GM18870 (cell line): Measurements from ENCODE around the gene GNL1.

Experiments
- ATAC-seq: cut with Tn5 transposase; IDR thresholded peaks from one replicate; pipeline ENCODE4 v1.9.1; 2021; ENCODE audit warnings: moderate library complexity; ENCODE audit not compliant: unreplicated experiment

The GNL1 gene

GRCh38 chr6:30570740-30571074 is 14.4 kb upstream of the GNL1 start:
- ATAC-seq: peak; percentile 37

GRCh38 chr6:30570263-30570662 is 14.0 kb upstream of the GNL1 start:
- ATAC-seq: no peak

DNA sequence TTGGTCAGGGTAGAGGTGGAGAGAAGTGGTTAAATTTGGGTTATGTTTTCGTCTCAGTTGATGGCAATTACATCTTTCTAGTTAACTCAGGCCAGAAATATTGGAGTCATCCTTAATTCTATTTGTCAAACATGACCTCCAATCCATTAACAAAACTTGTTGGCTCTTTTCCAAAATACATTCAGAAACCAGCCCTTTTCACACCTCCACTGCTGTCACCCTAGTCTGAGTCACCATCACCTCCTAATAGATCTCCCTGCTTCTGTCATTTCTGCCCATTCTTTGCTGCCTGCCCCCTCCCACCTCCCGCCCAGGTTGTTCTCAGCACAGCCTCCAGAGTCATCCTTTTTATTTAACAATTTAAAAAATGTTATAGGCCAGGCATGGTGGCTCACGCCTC is 12.0 kb upstream of the GNL1 start:
- no peak for ATAC-seq

GRCh38 chr6:30565772-30566171 is 9.5 kb upstream of the GNL1 start:
- ATAC-seq: no peak

GRCh38 chr6:30564114-30564513 is 7.8 kb upstream of the GNL1 start:
- ATAC-seq: no peak

GRCh38 chr6:30562470-30563425 is 6.5 kb upstream of the GNL1 start:
- no peak for ATAC-seq

GRCh38 chr6:30560930-30561329 is 4.6 kb upstream of the GNL1 start:
- no peak for ATAC-seq

GRCh38 chr6:30557683-30557981 is 1.3 kb upstream of the GNL1 start:
- ATAC-seq: no peak

DNA sequence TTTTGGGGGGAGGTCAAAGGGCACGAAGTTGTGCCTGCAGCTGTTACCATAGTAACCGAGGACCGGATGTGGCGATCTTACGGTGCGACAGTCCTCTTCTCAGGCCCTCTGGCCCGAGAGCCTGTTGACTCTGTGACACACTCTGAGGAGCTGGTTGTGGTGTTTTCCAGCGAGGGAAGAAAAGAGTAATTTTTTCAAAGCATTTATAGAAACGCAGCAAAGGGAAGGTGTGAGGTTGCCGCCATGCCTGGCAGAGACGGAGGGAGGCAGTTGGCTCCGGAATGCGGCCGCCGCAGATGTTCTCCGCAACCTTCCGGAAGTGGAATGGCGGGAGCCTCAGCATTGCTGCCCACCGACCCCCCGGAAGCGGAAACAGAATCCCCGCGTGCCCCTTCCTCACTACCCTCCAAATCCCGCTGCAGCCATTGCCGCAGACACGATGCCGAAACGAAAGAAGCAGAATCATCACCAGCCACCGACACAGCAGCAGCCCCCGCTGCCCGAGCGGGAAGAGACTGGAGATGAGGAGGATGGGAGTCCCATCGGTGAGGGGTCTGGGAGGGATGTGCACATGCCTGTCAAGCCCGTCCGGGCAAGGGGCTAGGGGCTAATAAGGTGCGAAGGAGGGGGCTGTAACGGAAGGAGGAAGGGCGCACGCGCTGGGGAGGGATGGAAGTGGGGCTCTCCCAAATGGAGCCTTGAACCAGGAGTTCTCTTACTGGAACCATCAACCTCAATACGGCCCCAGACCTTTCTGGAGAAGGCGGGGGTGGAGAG is 805 bp upstream of the GNL1 start, which contains the start of gene PRR3:
Gene PRR3 (plus strand): TSS at position 390 of the 777 bp plus-strand sequence. CDS start 50 bp downstream, at position 440.
- ATAC-seq: peak; percentile 45

DNA sequence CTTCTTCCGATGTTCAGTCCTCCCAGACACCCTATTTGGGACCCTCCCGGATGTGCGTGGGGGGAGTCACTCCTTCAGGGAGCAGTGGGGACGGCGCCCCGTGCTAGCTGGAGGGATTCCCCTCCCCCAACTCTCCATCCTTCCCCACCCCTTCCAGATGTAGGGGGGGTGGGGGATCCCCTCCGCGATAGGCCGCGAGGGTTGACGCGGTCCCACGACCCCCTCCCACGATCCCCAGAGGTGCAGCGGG is 548 bp downstream of the GNL1 start:
- no peak for ATAC-seq

DNA sequence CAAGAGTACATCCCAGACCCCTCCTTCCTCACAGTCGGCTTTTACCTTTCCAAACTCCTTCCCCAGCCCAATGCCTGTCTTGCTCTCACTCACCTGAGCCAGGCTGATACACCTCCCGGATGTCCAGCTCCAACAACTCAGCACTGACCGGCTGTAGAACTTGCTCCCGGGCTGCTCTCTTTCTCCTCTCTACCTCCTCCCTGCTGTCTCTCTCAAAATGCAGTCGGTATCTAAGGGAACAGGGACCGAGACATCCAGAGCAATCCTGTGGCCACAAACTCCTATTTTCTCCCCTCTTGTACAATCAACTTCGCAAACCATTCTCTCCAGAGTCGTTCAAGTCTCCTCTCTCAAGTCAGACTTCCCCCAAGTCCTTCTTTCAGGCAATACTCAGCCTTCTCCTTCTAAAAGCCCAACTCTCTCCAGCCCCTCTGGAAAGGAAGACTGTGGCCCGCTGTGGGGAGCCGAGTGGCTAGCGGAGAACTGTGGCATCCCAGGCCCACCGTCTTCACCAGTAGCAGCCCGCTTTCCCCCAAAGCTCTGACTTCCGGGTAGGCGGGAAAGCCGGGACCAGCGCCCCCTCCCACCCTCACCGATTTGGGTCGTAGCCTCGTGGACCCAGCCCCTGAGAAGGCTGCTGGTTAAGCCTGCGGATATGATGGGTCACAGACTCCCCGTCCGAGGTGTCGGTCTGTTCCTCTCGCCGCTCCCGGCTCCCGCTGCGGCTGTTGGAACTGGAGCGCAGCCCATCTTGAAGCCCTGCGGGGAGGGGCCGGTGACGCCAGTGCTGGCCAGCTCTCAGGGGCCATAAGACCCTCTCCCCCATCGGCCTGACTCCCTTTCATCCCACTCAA is 1.1 kb downstream of the GNL1 start:
- ATAC-seq: no peak

GRCh38 chr6:30554404-30554803 is 1.9 kb downstream of the GNL1 start:
- no peak for ATAC-seq

GRCh38 chr6:30548375-30548774 is 7.9 kb downstream of the GNL1 start:
- ATAC-seq: no peak

DNA sequence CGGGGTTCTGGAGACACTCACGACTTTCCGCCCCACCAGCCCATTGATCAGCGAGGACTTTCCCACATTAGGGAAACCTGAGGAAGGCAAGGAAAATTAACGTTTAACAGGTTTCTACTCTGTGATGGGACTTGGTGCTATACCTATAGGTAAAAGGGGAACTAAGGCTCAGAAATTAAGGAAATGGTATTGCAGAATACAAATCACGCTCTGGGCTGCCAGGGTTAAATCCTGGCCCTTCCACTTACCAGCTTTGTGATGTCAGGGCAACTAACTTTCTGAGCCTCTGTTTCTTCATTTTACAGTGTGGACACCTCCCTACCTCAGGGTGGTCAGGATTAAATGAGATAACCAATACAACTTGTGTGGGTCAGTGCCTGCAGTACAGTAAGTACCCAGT is 8.8 kb downstream of the GNL1 start:
- ATAC-seq: no peak

DNA sequence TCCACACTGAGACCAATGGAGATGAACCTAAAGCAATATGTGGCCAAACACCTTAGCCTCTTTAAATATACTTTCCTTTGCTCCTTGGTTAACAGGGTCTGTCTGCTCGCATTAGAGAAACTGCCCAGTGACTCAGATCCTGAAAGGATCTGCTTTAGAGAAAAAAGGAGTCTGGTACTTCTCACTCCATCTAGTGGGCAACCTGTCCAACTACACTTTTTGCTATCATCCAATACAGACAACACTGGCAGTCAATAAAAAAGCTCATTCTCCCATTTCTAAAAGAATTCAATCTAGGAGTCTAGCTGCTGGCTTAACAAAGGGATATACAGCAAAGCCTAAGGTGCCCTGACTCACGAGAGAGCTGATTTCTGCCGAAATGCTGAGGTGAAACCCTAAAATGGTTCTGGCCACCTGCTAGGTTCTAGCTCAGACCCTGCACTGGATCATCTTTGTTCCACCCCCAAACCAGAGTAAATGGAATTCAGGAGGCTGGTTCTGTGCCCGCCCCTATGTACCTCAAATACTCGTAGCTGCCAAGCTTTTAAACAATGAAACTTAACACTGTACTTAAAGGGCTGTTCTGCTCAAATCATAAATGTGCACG is 11.5 kb downstream of the GNL1 start:
- ATAC-seq: no peak

GRCh38 chr6:30543821-30544220 is 12.5 kb downstream of the GNL1 start:
- ATAC-seq: no peak

DNA sequence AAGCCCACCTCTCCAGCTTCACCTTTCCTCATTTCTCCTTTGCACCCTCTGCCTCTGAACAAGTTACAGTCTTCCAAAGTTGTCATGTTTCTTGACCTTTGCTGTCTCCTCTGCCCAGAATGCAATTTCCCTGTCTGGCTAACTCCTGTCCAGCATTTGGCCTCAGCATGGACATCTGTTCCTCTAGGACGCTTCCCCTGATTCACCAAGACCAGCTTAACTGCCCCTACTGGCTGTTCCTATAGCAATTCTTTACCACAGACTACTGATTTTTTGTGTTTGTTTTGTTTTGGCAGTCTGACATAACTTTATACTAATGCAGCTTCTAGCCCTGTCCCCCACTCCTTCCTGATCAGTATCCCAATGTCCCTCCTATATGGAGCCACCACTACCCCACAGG is 13.4 kb downstream of the GNL1 start:
- no peak for ATAC-seq

- no peak for ATAC-seq
Observed at GRCh38 chr6:30542404-30542725, 13.9 kb downstream of the GNL1 start.

DNA sequence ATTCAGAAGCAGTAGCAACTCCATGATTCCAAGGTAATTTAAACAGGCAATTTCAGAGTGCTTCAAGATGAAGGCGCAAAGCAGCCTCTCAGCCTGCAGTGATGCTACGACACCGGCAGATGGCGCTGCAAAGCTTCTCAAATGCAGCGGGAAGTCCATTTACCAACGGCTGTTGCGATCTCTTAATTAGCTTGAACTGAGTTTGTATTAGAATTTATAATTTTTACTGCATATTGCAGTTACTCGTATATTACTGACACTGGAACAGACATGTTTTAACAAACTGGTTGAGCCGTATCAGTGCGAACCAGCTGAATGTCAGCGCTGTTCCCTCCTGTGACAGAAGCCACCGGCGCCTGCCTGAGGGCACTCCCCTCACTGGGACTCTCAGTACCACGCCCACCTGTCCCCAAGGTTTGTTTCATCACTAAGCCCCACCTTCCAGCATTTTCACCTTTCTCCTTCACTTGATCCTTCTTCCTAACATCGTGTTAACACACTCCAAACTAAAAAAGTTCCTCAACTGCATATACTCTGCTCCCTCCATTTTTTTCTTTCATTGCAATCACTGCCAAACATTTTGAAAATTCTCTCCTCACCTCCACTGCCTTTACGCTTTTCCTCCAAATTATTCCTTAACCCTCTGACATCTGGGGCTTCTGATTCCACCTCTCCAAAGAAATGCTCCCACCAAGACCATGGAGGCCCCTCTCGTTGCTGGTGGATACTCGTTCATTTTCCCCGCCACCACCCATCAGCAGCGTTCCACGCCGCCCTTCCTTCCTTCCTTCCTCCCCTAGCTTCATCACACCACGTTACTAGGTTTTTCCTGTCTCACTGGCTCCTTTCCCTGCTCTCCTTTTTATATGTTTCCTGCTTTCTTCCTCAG is 14.5 kb downstream of the GNL1 start:
- ATAC-seq: peak; percentile 66

GRCh38 chr6:30537931-30538330 is 18.4 kb downstream of the GNL1 start:
- no peak for ATAC-seq
